ENCODE measurements around the gene CYP26B1.
A peak's percentile ranks its signal among the peaks of the same experiment; 100 is the strongest.

The CYP26B1 gene

DNA sequence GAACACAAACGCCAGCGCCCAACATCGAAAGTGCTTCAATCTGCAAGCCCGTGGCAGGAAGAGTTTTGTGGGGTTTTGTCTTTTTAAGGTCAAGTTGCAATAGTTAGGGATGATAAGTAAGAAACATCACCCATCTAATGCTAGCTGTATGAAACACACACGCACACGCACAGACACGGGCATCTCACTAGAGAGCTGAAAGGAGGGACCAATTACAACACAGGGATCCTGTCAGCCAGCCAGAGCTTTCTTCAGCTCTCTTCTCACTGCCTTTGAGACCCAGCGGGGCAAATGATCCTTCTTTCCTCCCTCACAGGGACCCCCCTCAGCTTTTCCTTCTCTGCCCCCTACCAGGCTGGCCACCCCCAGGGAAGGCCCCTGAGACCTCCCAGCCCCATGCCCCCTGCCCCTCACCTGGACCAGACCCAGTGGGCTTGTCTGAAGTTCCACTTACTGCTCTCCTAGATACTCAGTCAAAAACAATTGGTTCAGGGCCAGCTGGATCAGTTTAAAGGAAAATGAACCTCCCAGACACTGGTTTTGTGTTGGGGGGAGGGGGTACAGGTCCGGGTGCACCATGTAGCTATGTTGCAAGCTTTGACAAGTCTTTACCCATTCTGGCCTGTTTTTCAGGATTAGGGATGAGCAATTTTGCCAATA is 17.9 kb downstream of the CYP26B1 start:
- DNase-seq (ENCODE audit: low read depth) = no peak

DNA sequence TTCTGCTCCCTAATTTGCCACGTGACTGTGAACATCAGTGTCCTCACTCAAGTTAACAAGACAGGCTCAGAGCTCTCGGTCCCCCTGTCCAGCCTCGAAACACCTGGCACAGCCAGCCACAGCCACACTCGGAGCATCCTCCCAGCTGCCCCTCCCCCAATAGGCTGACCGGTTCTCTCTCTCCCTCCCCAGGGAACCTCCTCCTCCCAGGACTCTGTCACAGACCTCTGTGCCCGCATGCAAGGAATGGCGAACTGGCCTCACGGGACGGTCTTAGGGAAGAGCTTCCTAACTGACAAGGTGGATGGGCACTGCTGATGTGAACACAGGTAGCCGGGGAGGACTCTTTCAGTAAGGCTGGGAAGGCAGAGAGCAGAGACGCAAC is 18.8 kb downstream of the CYP26B1 start:
- DNase-seq (ENCODE audit: low read depth) = no peak

DNA sequence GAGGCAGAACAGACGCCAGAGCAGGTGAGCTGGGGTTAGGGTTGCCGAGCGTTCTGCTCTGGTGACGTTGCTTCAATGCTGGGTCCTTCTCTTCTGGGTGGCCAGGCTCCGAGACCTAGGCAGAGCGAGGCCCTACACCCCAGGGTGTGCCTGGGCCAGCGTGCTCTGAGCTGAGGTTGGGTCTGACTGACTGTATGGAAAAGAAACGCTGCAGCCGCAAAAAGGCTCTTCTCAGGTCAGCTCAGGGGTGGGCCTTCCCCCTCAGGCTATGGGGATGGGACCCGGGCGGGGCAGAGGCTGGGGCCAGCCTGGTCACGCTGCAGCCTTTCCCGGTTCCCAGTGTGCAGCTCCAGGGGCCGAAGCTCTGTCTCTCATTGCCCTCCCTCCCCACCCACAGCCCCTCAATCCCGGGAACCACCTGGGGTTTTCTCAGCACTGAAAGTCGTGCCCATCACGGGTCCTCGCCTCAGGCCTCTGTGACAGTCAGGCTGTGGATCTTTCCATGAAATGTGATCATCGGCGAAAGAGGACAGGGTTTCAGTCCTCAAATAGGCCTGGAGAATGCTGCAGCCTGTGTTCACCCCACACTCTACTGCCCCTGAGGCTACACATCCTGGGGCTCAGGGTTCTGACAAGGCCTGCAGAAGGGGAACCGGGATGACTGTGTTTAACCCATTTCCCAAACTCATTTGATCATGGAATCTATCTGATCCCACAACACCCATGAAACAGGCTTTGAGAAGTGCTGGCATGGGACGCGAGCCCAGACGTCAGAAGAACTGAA is 19.4 kb downstream of the CYP26B1 start:
- DNase-seq (ENCODE audit: low read depth) = no peak

DNA sequence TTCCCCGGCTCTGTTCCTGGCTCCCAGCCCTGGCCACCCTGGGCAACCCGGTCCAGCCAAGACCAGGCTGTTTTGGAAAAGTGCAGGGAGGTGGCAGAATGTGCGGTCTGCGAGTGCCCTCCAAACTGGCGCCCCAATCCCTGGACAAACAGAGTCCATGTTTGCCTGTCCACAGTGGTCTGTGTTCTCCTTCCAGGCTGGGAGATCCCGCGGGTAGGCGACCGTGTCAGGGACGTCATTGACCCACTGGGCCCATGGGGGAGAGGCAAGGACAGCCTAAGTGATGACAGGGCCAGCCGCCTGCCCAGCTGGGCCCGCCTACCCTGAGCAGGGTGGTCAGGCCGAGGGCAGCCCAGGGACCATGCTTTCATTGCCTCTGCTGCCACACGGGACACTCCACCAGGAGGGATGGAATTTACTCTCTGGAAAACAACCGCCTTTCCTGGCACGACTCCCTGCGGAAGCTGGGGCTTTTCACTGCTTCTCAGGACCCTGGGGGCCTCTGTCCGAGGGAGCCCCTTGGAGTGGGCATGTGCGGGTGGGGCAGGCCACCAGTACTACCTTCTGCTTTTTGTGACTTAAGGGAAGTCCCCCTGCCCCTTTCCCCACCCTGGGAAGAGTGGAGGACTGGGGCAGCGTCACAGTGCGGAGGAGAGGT is 20.1 kb downstream of the CYP26B1 start:
- DNase-seq (ENCODE audit: low read depth) = no peak

DNA sequence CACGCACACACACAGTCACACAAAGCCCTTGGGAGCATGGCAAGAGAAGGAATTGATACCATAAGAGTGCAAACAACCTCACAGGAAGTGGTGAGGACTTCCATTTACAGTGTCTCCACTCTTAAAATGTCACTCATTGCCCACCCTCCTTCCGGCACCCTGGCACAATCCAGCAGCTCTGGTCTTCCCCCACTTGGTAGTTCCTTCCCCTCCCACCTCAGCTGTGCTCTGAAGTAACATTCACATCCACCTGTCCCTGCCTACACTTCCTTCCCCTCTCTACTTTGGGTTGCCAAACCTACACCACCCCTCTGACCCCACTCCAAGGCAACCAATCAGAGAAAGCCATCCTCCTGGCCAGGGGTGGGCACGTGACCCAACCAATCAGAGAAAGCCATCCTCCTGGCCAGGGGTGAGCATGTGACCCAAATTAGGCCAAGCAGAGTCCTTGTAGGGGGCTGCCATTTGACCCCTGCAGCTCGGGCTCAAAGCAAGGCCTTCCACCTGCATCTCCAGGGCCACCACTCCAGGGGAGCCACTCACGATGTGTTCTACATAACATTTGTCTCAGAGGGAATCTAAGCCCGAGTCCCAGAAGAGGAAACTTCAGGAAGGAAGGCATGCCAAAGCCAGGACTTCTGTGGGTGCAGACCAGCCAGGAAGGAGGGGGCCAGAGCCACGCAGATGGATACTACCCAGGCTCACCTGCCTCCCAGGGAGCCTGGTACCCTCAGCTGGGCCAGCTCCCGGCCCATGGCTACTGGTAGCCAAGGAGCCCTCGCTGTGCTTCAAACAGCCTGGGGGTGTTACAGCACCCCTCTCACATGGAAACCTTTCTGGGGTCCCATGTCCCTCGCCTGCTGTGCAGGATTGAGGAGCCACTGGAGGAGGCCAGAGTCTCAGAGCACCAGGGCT is 21.2 kb downstream of the CYP26B1 start:
- DNase-seq (ENCODE audit: low read depth) = no peak

DNA sequence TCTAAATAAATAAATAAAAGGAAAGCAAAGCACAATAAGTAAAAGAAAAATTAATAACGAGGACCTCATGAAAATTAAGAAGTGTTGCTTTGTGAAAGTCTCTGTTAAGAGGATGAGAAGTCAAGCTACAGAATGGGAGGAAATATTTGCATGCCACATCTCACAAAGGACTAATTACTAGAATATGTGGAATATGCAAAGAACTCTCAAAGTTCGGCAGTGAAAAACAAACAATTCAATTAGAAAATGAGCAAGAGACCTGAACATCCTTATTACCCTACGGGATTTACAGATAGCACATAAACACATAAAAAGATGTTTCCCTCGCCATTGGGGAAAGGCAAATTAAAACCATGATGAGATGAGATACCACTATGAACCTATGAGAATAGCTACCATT is 23.3 kb downstream of the CYP26B1 start:
- no peak for DNase-seq (ENCODE audit: low read depth)

DNA sequence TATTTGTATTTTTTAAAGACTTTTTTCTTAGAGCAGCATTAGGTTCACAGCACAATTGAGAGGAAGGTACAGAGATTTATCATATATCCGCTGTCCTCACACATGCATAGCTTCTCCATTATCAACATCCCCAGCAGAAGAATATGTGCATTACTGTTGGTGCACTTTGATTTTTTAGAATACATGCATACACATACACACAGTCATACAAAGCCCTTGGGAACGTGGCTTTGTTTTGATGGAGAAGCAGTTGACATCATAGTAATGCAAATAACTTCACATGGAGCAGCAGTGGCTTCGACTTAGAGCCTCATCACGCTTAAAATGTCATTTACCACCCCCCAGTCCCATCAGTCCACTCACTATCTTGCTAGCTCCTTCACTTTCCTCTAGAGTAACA is 26.5 kb downstream of the CYP26B1 start:
- DNase-seq (ENCODE audit: low read depth) = no peak

DNA sequence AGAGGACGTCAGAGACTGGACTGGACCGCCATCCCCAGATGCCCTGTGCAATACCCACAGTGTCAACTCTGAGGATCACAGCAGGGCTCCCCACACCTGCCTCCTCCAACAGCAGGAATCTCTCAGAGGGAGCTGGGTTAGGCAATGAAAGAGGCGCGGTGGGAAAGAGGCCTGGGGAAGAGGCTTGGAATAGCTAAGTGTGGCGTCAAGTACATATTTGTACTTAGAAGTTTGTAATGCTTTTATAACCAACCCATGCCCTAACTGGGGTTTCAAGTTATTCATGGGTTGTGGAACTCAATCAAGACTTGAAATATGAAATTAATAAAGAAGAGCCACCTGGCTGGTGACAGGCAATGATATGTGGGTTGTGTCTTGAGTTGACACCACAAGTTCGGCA is 28.7 kb downstream of the CYP26B1 start:
- DNase-seq (ENCODE audit: low read depth) = no peak

DNA sequence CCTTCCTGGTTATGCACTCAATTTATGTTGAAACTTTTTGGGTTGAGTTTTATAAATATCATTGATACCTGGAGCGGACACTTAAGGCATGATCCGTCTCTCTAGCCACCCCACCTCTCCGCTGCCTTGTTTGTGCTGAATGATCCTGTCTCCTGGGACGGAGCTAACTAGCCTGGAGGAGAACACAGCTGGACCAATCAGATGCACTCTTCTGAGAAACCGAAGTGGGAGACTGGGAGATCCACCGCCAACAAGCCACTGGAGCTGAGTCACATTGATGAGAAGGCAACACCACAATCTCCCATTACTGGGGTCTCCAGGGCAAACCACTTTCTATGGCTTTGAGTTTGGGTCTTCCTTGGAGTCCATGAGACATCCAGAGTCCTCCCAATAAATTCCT is 29.3 kb downstream of the CYP26B1 start:
- no peak for DNase-seq (ENCODE audit: low read depth)

DNA sequence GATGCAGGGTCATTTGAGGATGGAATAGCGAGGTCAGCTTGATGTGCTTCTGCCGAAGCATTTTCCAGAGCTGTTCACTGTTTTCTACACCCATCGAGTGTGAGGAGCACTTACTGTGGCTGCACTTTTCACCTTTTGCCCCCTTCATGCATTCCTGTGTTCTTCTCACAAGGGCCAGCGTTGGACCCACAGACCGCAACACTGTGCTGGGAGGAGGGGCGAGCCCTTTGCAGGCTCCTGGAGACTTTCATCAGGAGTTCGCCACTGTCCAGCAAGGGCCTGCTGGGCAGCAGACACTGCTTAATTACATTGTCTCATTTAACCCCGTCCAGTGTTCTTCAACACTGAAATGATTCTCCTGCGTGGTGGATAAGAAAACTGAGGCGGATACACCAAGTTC is 29.9 kb downstream of the CYP26B1 start:
- DNase-seq (ENCODE audit: low read depth) = no peak

DNA sequence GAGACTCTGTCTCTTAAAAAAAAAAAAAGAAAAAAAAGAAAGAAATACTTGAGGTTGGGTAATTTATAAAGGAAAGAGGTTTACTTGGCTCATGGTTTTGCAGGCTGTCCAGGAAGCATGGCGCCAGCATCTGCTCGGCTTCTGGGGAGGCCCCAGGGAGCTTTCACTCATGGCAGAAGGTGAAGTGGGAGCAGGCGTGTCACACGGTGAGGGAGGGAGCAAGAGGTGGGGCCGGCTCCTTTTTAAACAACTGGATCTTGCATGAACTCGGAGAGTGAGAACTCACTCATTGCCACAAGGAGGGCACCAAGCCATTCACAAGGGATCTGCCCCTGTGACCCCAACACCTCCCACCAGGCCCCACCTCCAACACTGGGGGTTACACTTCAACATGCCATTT is 30.6 kb downstream of the CYP26B1 start:
- DNase-seq (ENCODE audit: low read depth) = no peak

DNA sequence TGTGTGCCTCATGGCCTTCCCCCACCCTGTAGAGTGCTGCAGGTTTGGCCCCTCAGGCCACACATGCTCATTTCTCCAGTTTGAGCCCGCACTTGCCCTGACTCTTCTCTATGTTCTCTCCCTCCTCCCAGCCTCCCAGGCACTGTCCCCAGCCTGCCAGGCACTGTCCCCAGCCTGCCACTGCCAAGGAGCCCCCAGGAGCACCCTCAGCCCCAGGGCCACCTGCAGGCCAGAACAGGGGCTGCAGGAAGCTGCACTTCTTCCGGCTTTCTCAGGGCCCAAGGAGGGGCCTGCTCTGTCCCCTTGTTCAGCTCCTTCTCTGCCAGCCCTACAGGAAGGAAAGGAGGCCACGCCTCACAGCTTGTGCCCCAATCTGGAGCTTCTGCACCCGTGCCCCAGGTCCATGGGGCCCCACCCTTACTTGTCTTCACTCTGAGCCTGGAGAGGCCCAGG is 31.6 kb downstream of the CYP26B1 start:
- DNase-seq (ENCODE audit: low read depth) = no peak

DNA sequence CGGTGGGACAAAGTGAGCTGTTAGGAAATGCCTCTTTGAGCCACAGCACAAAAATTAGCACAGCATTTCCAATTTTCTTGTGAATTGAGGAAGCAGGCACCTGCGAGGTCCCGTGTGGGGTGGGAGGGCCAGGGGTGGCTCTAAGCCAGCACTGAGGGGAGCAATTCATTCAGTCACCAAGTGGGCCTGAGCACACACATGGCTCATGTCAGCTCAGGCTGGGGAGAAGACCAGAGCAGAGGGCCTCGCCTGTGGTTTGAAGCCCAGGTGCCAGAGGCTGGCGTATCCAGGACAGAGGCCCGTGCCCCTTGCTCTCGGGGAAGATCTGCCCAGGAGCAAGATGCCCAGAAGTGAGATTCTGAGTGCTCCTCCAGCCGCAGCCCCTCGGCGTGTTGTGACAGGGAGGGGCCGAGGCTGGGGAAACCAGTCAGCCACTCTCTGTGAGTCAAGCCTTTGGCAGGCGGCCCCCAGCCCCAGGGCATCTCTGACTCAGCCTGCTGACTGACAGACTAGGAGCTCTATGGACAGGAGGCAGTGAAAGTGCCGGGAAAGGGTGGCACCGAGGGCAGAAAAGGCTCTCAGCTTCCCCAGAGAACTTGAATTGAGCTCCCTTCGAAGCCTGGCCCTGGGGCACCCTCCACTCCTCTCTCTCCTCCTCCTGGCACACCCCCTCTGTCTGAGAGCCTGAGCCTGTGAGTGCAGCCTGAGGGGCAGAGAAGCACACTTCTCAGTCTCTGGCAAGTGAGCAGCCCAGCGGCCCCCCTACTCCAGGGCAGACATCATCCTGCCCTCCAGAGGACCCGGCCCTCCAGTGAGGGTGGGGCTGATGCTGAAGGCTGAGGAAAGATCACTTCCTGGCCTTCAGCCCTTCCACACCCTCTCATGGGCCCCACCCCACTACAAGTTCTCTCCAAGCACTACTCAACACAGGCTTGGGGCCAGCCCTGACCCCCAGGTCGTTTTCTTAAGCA is 32.3 kb downstream of the CYP26B1 start:
- peak; percentile 83 for DNase-seq (ENCODE audit: low read depth)

DNA sequence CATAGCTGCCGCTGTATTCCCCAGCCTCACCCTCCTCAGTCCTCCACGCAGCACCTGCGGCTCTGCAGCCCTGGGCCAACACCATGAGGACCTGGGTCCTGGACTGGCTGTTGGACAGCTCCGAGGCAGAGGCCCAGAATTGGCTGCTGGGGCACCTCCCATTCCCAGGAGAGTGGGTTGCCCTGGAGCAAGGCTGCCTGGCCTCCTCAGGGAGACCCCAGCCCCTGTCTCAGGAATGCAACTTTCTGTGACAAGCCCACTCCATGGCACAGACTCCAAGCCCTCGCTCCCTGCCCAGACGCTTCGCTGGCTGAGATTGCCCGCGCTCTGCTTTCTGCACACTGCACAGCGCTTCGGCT is 33.0 kb downstream of the CYP26B1 start:
- no peak for DNase-seq (ENCODE audit: low read depth)

DNA sequence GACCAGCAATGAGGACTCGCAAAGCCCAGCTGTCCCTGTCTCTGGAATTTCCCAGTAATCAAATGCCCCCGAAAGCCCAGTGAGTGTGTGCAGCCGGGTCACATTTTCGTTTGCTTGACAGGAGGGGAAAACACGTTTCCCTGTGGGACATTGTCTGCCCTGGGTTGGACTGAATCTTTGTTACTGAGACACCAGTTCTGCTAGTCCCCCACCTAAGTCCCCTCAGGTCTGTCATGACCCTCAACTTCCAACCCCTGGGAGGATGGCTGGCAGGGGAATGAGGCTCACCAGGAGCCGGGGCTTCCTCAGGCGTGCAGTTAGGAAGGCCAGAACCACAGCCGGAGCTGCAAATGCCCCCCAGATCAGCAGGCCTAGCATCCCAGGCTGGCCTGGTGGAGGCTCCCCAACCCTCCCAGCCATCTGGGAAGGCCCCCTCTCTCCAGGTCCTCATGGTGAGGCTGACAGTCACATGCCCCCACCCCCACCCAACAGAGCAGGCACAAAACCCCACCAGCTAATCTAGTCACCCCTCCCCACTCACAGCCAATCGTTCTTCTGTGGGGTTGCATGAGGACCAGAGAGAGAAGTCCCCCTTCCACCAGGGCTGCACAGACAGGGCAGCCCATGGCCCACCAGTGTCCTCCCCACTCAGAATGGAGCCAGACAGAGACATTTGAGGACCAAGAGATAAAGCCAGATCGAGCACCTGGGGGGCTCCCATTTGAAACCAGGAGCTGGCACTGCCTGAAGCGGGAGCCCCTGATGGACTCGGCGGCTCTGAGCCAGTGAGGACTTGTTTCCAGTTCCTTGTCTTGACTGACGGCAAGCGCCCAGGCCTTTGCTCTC is 33.6 kb downstream of the CYP26B1 start:
- no peak for DNase-seq (ENCODE audit: low read depth)

DNA sequence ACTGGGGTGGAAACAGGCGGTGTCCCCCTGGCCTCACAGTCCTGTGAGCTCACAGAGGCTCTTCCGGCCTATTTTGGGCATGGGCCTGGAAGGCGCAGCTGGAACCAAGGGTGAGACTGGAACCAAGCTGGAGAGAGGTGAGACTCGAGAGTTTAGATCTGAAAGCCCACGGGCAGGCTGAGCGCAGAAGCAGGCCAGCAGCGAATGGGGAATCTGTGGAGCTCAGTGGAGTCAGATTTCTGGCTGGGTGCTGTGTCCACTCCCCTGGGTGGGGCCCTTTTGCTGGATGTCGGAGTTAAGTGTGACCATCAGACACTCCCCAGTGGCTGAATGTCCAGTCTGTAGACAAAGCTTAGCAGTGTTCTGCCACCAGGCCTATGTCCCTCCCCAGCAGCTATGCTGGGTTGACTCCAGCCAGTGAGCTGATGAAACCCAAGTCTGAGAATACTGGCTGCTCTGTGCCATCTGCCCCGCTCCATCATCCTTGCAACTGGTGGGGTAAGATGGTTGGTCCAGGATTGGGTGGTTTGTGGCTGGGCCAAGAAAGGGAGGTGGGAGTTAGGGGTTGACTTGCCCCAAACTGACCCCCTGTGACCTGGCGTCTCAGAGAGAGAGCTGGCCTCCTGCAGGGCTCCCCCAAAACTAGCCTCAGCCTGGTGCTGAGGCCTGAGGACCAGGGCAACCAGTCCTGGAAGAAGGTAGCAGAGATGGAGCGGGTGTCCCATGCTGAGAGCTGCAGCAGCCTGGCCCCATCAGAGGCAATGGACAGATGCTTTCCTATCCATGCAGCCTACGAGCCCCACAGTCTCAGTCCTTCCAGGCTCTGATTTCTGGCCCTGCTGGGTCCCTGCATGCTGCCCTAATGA is 34.4 kb downstream of the CYP26B1 start:
- no peak for DNase-seq (ENCODE audit: low read depth)

DNA sequence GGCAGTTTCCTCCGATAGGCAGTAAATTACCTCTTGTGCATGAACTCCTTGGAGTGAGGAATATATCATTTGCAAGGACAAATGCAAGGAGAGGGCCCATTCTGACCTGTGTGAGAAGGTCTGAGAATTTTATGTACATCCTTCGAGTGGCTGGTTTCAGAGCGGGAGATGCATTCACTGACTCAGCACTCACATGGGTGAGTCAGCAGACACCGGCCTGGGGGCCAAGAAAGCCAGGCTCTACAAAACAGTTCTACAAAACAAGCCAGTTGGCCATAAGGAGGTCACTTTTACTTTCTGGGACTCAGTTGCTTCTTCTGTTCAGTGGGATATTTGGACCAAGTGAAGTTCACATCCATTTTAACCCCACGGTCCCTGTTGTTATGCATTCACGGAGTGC is 35.3 kb downstream of the CYP26B1 start:
- DNase-seq (ENCODE audit: low read depth) = peak; percentile 40

DNA sequence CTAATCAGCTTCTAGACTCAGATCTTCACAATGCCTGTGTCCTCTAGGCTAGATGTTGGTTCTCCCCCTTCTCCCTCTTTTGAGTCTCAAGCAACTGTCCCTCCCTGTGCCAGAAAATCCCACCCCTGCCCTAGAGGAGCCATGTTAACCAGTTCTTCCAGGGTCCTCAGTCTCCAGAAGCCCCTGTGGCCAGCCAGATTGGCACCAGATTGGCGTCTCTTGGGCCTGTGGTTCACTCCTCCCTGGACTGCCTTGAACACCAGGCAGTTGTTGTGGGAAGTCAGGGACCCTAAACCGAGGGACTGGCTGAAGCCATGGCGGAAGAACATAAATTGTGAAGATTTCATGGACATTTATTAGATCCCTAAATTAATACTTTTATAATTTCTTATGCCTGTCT is 36.6 kb downstream of the CYP26B1 start:
- DNase-seq (ENCODE audit: low read depth) = no peak

DNA sequence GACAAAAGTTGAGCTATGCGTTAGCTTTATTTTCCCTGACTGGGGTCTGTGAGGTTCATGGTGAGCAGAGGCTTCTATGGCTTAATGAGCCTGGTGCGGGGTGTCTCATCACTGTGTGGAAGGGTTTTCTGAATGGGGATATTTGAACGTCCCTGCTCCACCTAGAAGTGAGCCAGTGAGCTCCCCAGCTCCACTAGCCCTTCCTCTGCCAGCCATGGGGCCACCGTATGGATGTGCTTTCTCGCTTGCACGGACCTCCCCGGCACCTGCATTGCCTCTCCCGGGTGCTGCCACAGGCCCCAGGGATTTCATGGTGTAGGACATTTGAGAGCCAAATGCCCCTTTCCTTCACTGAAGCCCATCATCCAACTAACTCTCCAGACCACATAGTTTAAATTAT is 37.8 kb downstream of the CYP26B1 start:
- no peak for DNase-seq (ENCODE audit: low read depth)

Measured in GM04504 (cell line).